ENCODE results near the gene MKI67. TPM values are rescaled to one million over a fixed set of nuclear protein-coding genes. Genes with fewer than 3 reads are reported as not detected.
A peak's percentile ranks its signal among the peaks of the same experiment; 100 is the strongest.

Gene MKI67
- polyA plus RNA-seq, 6 donors from 2014 or later: not detected

GRCh38 chr10:128062881-128063563, 63.2 kb downstream of the MKI67 start:
- Mint-ChIP-seq H3K27ac (peak overlapping the region; percentile 93 to 98 (median 98)), H3K9me3 (no peaks in the 10 kb centered on the region), H3K4me3 (peak overlapping the region; percentile 72 to 93 (median 82)), H3K27me3 (no peaks in the 10 kb centered on the region), H3K36me3 (peaks cover 20 to 30% of the 10 kb centered on the region in 2 donors), H3K4me1 (peaks cover 63 to 88% (median 88%) of the 10 kb centered on the region in 3 donors)
- ATAC-seq (ENCODE audit: low read depth in 2 of 2) (peak; percentile 57 to 59), DNase-seq (peak; percentile 88)

GRCh38 chr10:128062331-128062880, 63.8 kb downstream of the MKI67 start:
- peaks cover 22 to 27% of the 10 kb centered on the region in 2 donors for H3K36me3 Mint-ChIP-seq
- DNase-seq: no peak

GRCh38 chr10:128061306-128062300, 64.6 kb downstream of the MKI67 start:
- Mint-ChIP-seq H3K9me3 (no peaks in the 10 kb centered on the region), H3K27ac (peak overlapping the region; percentile 77 to 98 (median 96)), H3K36me3 (peaks cover 15 to 21% of the 10 kb centered on the region in 2 donors), H3K27me3 (no peaks in the 10 kb centered on the region), H3K4me1 (peaks cover 53 to 85% (median 83%) of the 10 kb centered on the region in 3 donors), H3K4me3 (peak overlapping the region; percentile 72 to 93 (median 82))
- no peak for DNase-seq
- ATAC-seq (ENCODE audit: low read depth in 2 of 2): no peak

More at GRCh38 chr10:128062331-128062880, 63.8 kb downstream of the MKI67 start:
- no peaks in the 10 kb centered on the region for H3K27me3 Mint-ChIP-seq
- peak overlapping the region; percentile 72 to 93 (median 82) for H3K4me3 Mint-ChIP-seq
- peak overlapping the region; percentile 93 to 98 (median 98) for H3K27ac Mint-ChIP-seq
- ATAC-seq (ENCODE audit: low read depth in 2 of 2): no peak
- no peaks in the 10 kb centered on the region for H3K9me3 Mint-ChIP-seq
- H3K4me1 Mint-ChIP-seq: peaks cover 61 to 92% (median 90%) of the 10 kb centered on the region in 3 donors

- no peaks in the 10 kb centered on the region for H3K27me3 Mint-ChIP-seq
- H3K4me1 Mint-ChIP-seq: peaks cover 46 to 75% (median 73%) of the 10 kb centered on the region in 3 donors
- H3K36me3 Mint-ChIP-seq: peaks cover 21 to 26% of the 10 kb centered on the region in 2 donors
- H3K4me3 Mint-ChIP-seq: peak overlapping the region in 2 of 8 donors; percentile 30 to 34
- H3K9me3 Mint-ChIP-seq: no peaks in the 10 kb centered on the region
- DNase-seq: no peak
- no peak for ATAC-seq (ENCODE audit: low read depth in 2 of 2)
- peak overlapping the region in 5 of 6 donors; percentile 13 to 60 (median 58) for H3K27ac Mint-ChIP-seq
Measured at GRCh38 chr10:128060341-128061250, 65.6 kb downstream of the MKI67 start.

GRCh38 chr10:128059982-128060293, 66.3 kb downstream of the MKI67 start:
- DNase-seq (no peak), ATAC-seq (ENCODE audit: low read depth in 2 of 2) (no peak)
- Mint-ChIP-seq H3K4me1 (peaks cover 40 to 68% (median 66%) of the 10 kb centered on the region in 3 donors), H3K36me3 (peaks cover 21 to 33% of the 10 kb centered on the region in 2 donors), H3K27ac (peak overlapping the region in 4 of 6 donors; percentile 24 to 58 (median 32)), H3K4me3 (peak overlapping the region in 1 of 8 donors; percentile 30), H3K27me3 (no peaks in the 10 kb centered on the region), H3K9me3 (no peaks in the 10 kb centered on the region)

GRCh38 chr10:128059266-128059981, 66.8 kb downstream of the MKI67 start:
- Mint-ChIP-seq H3K36me3 (peaks cover 21 to 34% of the 10 kb centered on the region in 2 donors), H3K4me3 (no peak overlapping the region), H3K27ac (peak overlapping the region in 5 of 6 donors; percentile 24 to 85 (median 46))

GRCh38 chr10:128058750-128059134, 67.5 kb downstream of the MKI67 start:
- Mint-ChIP-seq H3K27me3 (no peaks in the 10 kb centered on the region), H3K4me3 (no peak overlapping the region), H3K4me1 (peaks cover 30 to 56% (median 54%) of the 10 kb centered on the region in 3 donors), H3K27ac (peak overlapping the region in 3 of 6 donors; percentile 33 to 53 (median 47)), H3K36me3 (peaks cover 21 to 34% of the 10 kb centered on the region in 2 donors), H3K9me3 (no peaks in the 10 kb centered on the region)
- no peak for ATAC-seq (ENCODE audit: low read depth in 2 of 2)
- DNase-seq: no peak

More at GRCh38 chr10:128059266-128059981, 66.8 kb downstream of the MKI67 start:
- Mint-ChIP-seq H3K9me3 (no peaks in the 10 kb centered on the region), H3K27me3 (no peaks in the 10 kb centered on the region), H3K4me1 (peaks cover 35 to 63% (median 61%) of the 10 kb centered on the region in 3 donors)
- ATAC-seq (ENCODE audit: low read depth in 2 of 2): no peak
- no peak for DNase-seq

- Mint-ChIP-seq H3K36me3 (peaks cover 21 to 34% of the 10 kb centered on the region in 2 donors), H3K9me3 (no peaks in the 10 kb centered on the region), H3K4me1 (peaks cover 25 to 51% (median 49%) of the 10 kb centered on the region in 3 donors), H3K27ac (peak overlapping the region in 2 of 6 donors; percentile 47 to 95), H3K27me3 (no peaks in the 10 kb centered on the region), H3K4me3 (no peak overlapping the region)
- no peak for DNase-seq
- ATAC-seq (ENCODE audit: low read depth in 2 of 2): no peak
Measured at GRCh38 chr10:128058106-128058749, 68.0 kb downstream of the MKI67 start.

- H3K27me3 Mint-ChIP-seq: no peaks in the 10 kb centered on the region
- ATAC-seq (ENCODE audit: low read depth in 2 of 2) (no peak), DNase-seq (no peak)
- H3K27ac Mint-ChIP-seq: peak overlapping the region in 1 of 6 donors; percentile 33
- H3K4me1 Mint-ChIP-seq: peaks cover 11 to 38% (median 35%) of the 10 kb centered on the region in 3 donors
- no peak overlapping the region for H3K4me3 Mint-ChIP-seq
- H3K9me3 Mint-ChIP-seq: no peaks in the 10 kb centered on the region
- H3K36me3 Mint-ChIP-seq: peaks cover 30 to 34% of the 10 kb centered on the region in 2 donors
Measured at GRCh38 chr10:128056303-128057050, 69.7 kb downstream of the MKI67 start.

- Mint-ChIP-seq H3K4me3 (peak overlapping the region in 1 of 8 donors; percentile 47), H3K4me1 (peaks cover 13 to 44% (median 34%) of the 10 kb centered on the region in 3 donors), H3K9me3 (no peaks in the 10 kb centered on the region), H3K36me3 (peaks cover 27 to 36% of the 10 kb centered on the region in 2 donors), H3K27ac (peak overlapping the region in 1 of 6 donors; percentile 19), H3K27me3 (no peaks in the 10 kb centered on the region)
- ATAC-seq (ENCODE audit: low read depth in 2 of 2) (no peak), DNase-seq (no peak)
Measured at GRCh38 chr10:128055061-128055868, 71.0 kb downstream of the MKI67 start.

All from naive B cell (primary cell).